Activated T-cell treated with anti-CD3 and anti-CD28 coated beads, Interleukin-2, amount 50 U/mL, for 4 hours (primary cell): ENCODE data around the gene COL1A1. TPM values are rescaled to one million over a fixed set of nuclear protein-coding genes. Genes with fewer than 3 reads are reported as not detected.
A peak's percentile ranks its signal among the peaks of the same experiment; 100 is the strongest.

Experiments used
- ATAC-seq, 2 donors: fragments of 200-7000 bp; cut with Tn5 transposase; one replicate each; pipeline ENCODE4 v1.10.0; 2021
- DNase-seq: peaks from one replicate; pipeline ENCODE4 v3.0.0-alpha.2; 2020
- H3K27me3 Mint-ChIP-seq: one replicate; pipeline ENCODE4 v1.8.0; 2021; ENCODE audit warnings: low read depth, mixed read lengths
- H3K36me3 Mint-ChIP-seq: one replicate; pipeline ENCODE4 v1.8.0; 2022; ENCODE audit warnings: mixed read lengths; ENCODE audit not compliant: insufficient read depth
- H3K4me1 Mint-ChIP-seq: one replicate; pipeline ENCODE4 v1.8.0; 2021; ENCODE audit warnings: low read depth, mixed read lengths
- H3K4me3 Mint-ChIP-seq: one replicate; pipeline ENCODE4 v1.8.0; 2021; ENCODE audit warnings: mild to moderate bottlenecking, moderate library complexity, mixed read lengths
- H3K9me3 Mint-ChIP-seq: one replicate; pipeline ENCODE4 v1.8.0; 2021; ENCODE audit warnings: mixed read lengths
- total RNA-seq, 3 donors: library from RNA; stranded (reverse); gene quantifications; one replicate each; pipeline ENCODE4 v1.2.1, GENCODE V29; 2021

Gene COL1A1
- total RNA-seq, 3 donors from 2014 or later = 1.6 to 3.2 (median 2.8) TPM

DNA sequence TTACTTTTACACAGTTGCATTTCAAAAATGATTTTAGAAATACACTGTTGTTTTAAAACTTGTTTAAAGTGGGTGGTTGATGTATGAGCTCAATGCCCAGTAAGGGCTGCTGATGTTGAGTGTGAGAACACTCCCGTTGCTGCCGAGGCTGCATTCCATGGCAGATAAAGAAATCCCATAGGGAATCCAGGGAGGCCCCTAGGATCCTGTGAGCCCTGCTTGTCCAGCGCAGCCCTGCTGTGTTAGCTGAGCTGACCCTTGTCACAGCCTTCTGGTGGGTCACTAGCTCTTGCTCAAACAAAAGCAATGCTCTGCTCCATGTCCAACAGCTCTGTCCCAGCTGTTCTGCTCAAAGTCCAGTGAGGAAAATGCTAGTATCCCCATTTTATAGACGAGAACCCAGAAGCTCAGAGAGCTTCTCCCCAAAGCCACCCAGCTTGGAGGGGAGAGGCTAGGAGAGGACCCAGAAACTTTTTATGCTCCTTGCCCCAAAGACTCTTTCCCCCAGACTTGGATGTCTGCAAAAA lies 18.6 kb upstream of the COL1A1 start:
- peaks cover 9% of the 10 kb centered on the region for H3K27me3 Mint-ChIP-seq
- ATAC-seq (no peak), DNase-seq (no peak)
- no peak overlapping the region for H3K4me3 Mint-ChIP-seq
- no peaks in the 10 kb centered on the region for H3K36me3 Mint-ChIP-seq
- H3K9me3 Mint-ChIP-seq = peaks cover 6% of the 10 kb centered on the region
- no peaks in the 10 kb centered on the region for H3K4me1 Mint-ChIP-seq

DNA sequence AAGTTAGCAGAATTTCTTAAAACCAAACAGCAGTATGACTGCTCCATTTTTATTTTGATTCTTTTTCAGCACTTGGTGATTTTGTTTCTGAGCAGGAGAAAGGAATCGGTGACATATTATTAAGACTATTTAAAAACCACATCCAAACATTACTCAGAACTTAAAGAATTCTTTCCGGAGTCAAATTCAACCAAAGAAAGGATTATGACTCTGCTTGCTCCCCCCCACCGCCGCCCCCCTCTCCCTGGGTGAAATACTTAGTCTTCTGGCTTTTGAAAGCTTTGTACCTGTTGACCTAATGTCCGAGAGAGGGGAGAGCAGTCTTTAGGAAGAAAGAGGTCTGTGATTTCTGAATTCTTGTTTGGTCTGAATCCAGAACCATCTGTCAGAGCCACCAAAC lies 17.9 kb upstream of the COL1A1 start:
- H3K36me3 Mint-ChIP-seq = no peaks in the 10 kb centered on the region
- H3K27me3 Mint-ChIP-seq = peaks cover 9% of the 10 kb centered on the region
- no peaks in the 10 kb centered on the region for H3K9me3 Mint-ChIP-seq
- ATAC-seq = no peak
- no peaks in the 10 kb centered on the region for H3K4me1 Mint-ChIP-seq
- DNase-seq = no peak
- no peak overlapping the region for H3K4me3 Mint-ChIP-seq

GRCh38 chr17:50218771-50219315 lies 17.4 kb upstream of the COL1A1 start:
- H3K9me3 Mint-ChIP-seq = no peaks in the 10 kb centered on the region

DNA sequence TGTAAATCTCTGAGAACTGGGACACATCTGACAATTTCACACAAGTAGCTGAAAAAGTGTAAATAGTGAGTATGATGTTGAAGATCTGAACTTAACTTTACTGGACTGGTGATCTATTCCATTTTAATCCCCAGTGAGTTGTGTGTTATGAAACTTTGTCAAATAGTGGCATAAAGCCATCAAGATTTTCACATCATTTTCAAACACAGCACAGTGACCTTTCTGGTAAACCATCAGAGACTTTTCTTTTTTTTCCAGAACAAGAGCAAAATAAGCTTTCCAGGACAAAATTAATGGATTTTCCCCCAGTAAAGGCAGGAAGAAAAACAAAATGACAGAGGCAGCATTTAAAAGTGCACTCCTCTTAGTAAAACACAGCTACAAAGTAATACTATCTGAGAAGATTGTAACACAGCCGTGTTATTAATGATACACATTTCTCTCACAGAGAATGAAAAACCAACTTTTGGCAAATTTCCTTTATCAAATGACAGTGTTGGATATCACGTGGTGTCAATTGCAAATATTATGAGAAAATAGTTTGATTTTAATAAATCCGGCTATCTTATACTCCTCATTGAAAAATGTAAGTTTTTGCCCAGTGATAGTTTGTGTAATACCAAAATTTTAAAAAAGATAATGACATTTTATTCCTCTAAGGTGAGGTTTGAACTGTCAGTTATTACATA lies 16.8 kb upstream of the COL1A1 start:
- H3K36me3 Mint-ChIP-seq = no peaks in the 10 kb centered on the region
- H3K9me3 Mint-ChIP-seq = no peaks in the 10 kb centered on the region
- ATAC-seq (no peak), DNase-seq (no peak)
- H3K27me3 Mint-ChIP-seq = peaks cover 9% of the 10 kb centered on the region
- peaks cover 1% of the 10 kb centered on the region for H3K4me1 Mint-ChIP-seq
- H3K4me3 Mint-ChIP-seq = no peak overlapping the region

More at GRCh38 chr17:50218771-50219315, 17.4 kb upstream of the COL1A1 start:
- Mint-ChIP-seq H3K27me3 (peaks cover 9% of the 10 kb centered on the region), H3K4me3 (no peak overlapping the region), H3K36me3 (no peaks in the 10 kb centered on the region), H3K4me1 (no peaks in the 10 kb centered on the region)
- ATAC-seq (no peak), DNase-seq (no peak)

DNA sequence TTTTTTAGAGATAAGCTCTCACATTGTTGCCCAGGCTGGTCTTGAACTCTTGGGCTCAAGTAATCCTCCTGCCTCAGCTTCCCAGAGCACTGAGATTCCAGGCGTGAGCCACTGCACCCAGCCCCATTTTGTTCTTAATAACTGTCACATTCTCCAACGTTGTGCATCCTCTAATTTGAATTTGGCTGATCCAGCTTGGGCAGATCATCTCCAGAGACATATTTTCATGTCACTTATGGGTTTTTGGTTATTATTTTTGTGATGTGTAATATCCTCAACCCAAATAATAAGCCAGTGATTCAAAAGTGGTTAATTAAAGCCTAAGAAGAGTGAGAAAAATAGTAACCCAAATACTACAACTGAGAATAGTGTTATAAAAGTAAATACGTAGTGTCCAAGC lies 16.2 kb upstream of the COL1A1 start:
- Mint-ChIP-seq H3K4me3 (no peak overlapping the region), H3K27me3 (peaks cover 9% of the 10 kb centered on the region), H3K9me3 (no peaks in the 10 kb centered on the region), H3K4me1 (peaks cover 5% of the 10 kb centered on the region), H3K36me3 (no peaks in the 10 kb centered on the region)
- ATAC-seq (no peak), DNase-seq (no peak)

GRCh38 chr17:50214976-50215760 lies 13.7 kb upstream of the COL1A1 start:
- DNase-seq (no peak), ATAC-seq (no peak)
- peaks cover 5% of the 10 kb centered on the region for H3K4me1 Mint-ChIP-seq
- H3K9me3 Mint-ChIP-seq = no peaks in the 10 kb centered on the region
- no peak overlapping the region for H3K4me3 Mint-ChIP-seq
- H3K36me3 Mint-ChIP-seq = no peaks in the 10 kb centered on the region
- H3K27me3 Mint-ChIP-seq = peaks cover 16% of the 10 kb centered on the region

DNA sequence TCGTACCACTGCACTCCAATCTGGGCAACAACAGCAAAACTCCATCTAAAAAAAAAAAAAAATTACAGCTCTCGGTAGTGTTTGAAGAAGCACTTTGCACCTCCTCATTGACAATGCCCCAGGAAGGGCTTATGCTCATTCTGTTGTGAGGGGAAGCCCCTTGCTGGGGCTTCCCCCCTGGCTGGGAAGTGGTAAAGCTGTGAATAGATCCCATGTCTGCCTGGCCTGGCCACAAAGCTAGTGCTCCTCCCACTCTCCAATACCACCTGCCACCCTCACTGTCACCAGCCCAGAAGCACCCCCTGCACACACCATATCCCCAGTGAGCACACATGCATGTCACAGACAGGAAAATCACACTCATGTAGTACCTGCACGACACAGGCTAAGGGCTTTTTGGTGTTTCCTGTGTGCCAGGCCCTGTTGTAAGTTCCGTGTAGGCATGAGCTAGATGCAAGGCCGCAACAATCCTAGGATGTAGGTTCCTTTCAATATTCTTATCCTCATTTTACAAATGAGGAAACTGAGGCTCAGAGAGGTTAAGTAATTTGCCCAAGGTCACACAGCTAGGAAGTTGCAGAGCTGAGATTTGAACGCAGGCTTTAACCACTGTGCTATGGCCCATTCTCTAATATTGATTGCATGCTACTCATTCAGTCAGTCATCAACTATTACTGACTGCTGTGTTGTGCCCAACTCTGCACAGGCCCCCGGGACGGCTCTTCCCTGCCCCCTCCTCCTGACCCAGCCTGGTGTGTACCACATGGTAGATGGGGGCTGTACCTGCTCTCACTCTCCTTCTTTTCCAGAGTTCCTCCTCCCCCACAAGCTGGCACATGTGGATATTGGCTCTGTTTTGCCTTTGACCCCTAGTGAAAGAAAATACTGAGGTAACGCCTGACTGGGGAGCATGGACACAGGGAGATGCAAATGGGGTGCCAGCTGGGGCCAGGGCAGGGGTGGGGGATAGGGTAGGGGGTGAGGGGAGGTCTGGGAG lies 11.9 kb upstream of the COL1A1 start:
- Mint-ChIP-seq H3K36me3 (no peaks in the 10 kb centered on the region), H3K4me3 (no peak overlapping the region), H3K9me3 (no peaks in the 10 kb centered on the region), H3K4me1 (peaks cover 5% of the 10 kb centered on the region), H3K27me3 (peaks cover 25% of the 10 kb centered on the region)
- ATAC-seq (peak; percentile 82 to 92), DNase-seq (no peak)

GRCh38 chr17:50212121-50212843 lies 10.9 kb upstream of the COL1A1 start:
- peaks cover 34% of the 10 kb centered on the region for H3K27me3 Mint-ChIP-seq
- H3K4me3 Mint-ChIP-seq = no peak overlapping the region
- peaks cover 5% of the 10 kb centered on the region for H3K4me1 Mint-ChIP-seq
- no peaks in the 10 kb centered on the region for H3K36me3 Mint-ChIP-seq
- ATAC-seq = no peak
- DNase-seq = no peak
- no peaks in the 10 kb centered on the region for H3K9me3 Mint-ChIP-seq

GRCh38 chr17:50211249-50212120 lies 10.1 kb upstream of the COL1A1 start:
- H3K27me3 Mint-ChIP-seq = peaks cover 41% of the 10 kb centered on the region
- no peak for ATAC-seq

GRCh38 chr17:50210240-50211225 lies 9.1 kb upstream of the COL1A1 start:
- Mint-ChIP-seq H3K27me3 (peaks cover 49% of the 10 kb centered on the region), H3K4me1 (peaks cover 9% of the 10 kb centered on the region), H3K9me3 (no peaks in the 10 kb centered on the region), H3K36me3 (no peaks in the 10 kb centered on the region), H3K4me3 (no peak overlapping the region)
- no peak for DNase-seq
- ATAC-seq = no peak

More at GRCh38 chr17:50211249-50212120, 10.1 kb upstream of the COL1A1 start:
- H3K36me3 Mint-ChIP-seq = no peaks in the 10 kb centered on the region
- no peaks in the 10 kb centered on the region for H3K9me3 Mint-ChIP-seq
- DNase-seq = no peak
- H3K4me3 Mint-ChIP-seq = no peak overlapping the region
- H3K4me1 Mint-ChIP-seq = peaks cover 9% of the 10 kb centered on the region

DNA sequence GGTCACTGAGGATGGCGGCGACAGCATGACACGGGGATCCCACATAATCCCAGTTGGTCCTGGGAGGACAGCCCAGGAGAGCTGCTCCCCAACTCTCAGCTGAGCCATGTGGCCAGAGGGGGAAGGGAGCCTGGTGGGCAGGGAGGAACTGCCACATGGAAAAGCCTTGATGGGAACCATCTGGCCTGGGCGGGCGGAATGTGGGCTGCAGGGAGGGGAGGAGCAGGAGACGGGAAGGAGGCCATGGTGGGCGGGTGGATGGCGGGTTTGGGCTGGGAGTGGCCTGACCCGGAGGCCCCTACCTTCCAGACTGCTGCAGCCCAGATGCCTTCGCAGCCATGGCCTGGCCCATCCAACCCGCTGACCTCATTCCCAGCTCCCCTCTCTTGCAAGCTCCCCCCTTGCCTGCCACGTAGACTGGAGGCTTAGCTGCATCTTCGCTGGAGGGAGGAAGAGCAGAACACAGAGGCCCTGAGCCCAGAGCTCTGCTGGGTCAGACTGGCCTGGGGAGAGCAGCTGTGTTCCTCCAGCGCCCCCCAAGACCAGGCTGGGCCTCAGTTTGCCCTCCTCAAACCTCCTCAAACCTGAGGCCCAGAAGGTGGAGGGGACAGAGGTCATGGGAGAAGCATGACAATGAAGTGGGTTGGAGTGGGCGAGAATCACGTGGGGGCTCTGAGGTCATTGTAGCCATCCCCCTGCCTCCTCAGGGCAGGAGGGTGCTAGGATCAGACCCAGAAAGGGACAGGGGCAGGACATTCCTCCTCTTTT lies 8.2 kb upstream of the COL1A1 start:
- Mint-ChIP-seq H3K4me3 (no peak overlapping the region), H3K9me3 (no peaks in the 10 kb centered on the region), H3K36me3 (no peaks in the 10 kb centered on the region), H3K4me1 (peaks cover 9% of the 10 kb centered on the region), H3K27me3 (peaks cover 57% of the 10 kb centered on the region)
- DNase-seq = no peak
- no peak for ATAC-seq
